ENCODE measurements around the gene PTPRM.

Gene PTPRM

DNA sequence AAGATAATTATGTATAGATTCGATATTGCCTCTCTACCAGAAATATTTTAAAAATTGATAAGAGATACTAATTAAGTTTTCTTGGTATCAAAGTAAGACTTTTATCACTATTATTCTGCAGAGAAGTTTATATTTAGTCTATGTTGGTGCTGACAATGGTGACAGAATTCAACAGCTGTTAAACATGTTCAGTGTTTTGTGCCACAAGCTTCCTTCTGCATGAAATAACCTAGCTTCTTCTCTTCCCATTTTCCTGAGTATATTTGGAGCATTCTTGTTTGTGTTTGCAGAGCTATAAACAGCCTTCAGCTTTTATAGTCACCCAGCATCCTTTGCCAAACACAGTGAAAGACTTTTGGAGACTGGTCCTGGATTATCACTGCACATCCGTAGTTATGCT is 812.9 kb downstream of the PTPRM start:
- no peak for DNase-seq (ENCODE audit: low read depth, low spot score)
- in situ Hi-C loops (cut with HindIII; ENCODE audit: low sequenced_read_pairs) = no loop called here
- TF ChIP-seq, protein P1, sequence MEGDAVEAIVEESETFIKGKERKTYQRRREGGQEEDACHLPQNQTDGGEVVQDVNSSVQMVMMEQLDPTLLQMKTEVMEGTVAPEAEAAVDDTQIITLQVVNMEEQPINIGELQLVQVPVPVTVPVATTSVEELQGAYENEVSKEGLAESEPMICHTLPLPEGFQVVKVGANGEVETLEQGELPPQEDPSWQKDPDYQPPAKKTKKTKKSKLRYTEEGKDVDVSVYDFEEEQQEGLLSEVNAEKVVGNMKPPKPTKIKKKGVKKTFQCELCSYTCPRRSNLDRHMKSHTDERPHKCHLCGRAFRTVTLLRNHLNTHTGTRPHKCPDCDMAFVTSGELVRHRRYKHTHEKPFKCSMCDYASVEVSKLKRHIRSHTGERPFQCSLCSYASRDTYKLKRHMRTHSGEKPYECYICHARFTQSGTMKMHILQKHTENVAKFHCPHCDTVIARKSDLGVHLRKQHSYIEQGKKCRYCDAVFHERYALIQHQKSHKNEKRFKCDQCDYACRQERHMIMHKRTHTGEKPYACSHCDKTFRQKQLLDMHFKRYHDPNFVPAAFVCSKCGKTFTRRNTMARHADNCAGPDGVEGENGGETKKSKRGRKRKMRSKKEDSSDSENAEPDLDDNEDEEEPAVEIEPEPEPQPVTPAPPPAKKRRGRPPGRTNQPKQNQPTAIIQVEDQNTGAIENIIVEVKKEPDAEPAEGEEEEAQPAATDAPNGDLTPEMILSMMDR (IDR thresholded peaks at IDR 0.05; ENCODE audit: low read depth, low read length) = no peak
- no peak overlapping the region for H3K4me3 ChIP-seq (ENCODE audit: low read depth, low read length)

DNA sequence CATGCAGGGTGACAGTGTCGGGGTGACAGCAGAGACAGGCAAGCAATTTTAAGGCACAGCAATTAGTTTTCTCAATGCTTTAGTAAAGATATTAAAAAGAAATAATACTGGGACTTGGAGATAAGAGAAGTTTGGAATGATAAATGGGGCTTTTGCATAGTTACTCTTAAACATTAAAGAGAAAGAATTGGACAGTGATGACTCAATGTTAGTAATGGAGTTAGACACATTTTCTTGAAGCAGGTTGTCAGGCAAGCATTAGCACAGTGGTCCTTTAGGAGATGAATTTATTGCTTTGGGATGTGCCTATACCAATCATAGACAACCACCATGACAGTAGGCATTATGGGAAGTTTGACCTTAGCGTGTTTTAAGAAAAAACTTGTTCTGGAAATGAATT is 813.8 kb downstream of the PTPRM start:
- peak; percentile 26 for DNase-seq (ENCODE audit: low read depth, low spot score)
- in situ Hi-C loops (cut with HindIII; ENCODE audit: low sequenced_read_pairs) = no loop called here
- TF ChIP-seq, protein P1 (IDR thresholded peaks at IDR 0.05; ENCODE audit: low read depth, low read length) = no peak
- no peak overlapping the region for H3K4me3 ChIP-seq (ENCODE audit: low read depth, low read length)

DNA sequence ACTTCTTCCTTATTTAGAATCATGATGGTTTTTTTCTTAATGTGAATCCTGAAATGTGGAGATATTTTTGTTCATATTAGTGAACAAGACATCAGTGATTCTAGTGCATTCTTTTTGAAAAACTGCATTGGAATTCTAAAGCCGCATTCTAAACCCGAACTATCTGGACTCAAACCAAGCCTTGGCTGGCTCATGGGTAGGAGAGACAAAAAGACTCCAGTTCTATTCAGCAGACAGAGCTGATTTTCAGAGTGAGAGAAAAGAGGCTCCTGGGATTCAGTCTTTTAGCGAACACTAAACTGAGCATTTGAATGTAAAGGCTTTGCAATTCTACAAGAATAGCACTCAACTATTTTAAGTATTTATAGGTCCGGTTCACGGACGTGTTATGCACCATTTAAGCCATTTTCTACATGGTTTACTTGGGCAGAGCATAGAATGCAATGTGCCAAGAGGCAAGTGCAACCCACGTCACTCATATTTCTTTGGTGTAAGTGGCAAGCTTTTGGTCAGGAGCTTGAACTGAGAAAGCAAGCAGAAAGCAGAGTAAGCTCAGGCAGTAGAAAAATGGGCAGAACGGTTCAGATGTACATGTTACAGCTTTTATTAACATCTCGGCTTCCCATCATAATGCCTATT is 814.8 kb downstream of the PTPRM start:
- TF ChIP-seq, protein P1 (IDR thresholded peaks at IDR 0.05; ENCODE audit: low read depth, low read length) = no peak
- in situ Hi-C loops (cut with HindIII; ENCODE audit: low sequenced_read_pairs) = no loop called here
- peak; percentile 71 for DNase-seq (ENCODE audit: low read depth, low spot score)
- no peak overlapping the region for H3K4me3 ChIP-seq (ENCODE audit: low read depth, low read length)

DNA sequence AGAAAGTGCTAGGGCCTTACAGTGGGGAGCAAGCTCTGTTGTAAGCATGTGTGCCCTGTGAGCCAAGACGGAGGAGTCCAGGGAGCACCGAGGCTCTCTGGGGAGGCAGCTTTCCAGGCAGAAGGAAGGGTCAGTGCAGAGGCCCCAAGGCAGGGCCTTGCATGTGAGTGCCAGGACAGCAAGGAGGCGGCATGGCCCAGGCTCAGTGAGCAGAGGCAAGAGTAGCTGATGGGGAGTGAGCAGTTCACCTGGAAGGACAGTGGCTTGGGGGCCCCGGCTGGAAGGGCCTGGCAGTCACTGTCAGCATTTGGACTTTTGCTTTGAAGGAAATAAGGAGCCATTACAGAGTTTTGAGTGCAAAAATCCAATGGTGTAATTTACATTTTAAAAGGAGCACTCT is 818.3 kb downstream of the PTPRM start:
- no peak for DNase-seq (ENCODE audit: low read depth, low spot score)
- H3K4me3 ChIP-seq (ENCODE audit: low read depth, low read length) = no peak overlapping the region
- in situ Hi-C loops (cut with HindIII; ENCODE audit: low sequenced_read_pairs) = no loop called here
- TF ChIP-seq, protein P1 (IDR thresholded peaks at IDR 0.05; ENCODE audit: low read depth, low read length) = no peak

DNA sequence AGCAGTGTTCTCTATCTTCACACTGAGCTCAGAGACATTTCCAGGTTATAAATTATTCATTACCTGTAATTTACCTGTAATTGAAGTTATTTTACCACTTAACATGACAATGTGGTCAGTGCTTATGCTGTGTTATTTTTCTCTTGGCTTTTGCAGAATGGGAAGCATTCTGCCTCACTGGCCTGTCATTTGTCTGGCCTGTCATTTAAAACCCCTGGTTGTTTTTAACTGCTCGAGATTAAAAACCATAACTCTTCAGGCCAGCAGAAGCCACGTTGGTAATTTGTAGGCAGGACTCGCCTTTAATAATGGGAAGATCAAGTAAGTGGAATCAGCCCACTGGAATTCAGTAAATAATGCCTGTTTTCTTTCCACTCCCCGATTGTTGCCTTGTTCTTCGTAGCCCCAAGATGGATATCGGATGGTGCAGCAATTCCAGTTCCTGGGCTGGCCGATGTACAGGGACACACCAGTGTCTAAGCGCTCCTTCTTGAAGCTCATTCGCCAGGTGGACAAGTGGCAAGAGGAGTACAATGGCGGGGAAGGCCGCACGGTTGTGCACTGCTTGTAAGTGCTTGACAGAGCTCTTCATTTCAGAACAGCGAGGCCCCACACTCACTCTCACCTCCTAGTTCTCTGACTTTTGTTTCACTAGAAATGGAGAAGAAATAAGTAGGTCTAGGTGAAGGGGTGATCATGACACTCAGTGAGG is 819.7 kb downstream of the PTPRM start:
- no peak overlapping the region for H3K4me3 ChIP-seq (ENCODE audit: low read depth, low read length)
- no peak for DNase-seq (ENCODE audit: low read depth, low spot score)
- TF ChIP-seq, protein P1 (IDR thresholded peaks at IDR 0.05; ENCODE audit: low read depth, low read length) = no peak
- in situ Hi-C loops (cut with HindIII; ENCODE audit: low sequenced_read_pairs) = no loop called here

DNA sequence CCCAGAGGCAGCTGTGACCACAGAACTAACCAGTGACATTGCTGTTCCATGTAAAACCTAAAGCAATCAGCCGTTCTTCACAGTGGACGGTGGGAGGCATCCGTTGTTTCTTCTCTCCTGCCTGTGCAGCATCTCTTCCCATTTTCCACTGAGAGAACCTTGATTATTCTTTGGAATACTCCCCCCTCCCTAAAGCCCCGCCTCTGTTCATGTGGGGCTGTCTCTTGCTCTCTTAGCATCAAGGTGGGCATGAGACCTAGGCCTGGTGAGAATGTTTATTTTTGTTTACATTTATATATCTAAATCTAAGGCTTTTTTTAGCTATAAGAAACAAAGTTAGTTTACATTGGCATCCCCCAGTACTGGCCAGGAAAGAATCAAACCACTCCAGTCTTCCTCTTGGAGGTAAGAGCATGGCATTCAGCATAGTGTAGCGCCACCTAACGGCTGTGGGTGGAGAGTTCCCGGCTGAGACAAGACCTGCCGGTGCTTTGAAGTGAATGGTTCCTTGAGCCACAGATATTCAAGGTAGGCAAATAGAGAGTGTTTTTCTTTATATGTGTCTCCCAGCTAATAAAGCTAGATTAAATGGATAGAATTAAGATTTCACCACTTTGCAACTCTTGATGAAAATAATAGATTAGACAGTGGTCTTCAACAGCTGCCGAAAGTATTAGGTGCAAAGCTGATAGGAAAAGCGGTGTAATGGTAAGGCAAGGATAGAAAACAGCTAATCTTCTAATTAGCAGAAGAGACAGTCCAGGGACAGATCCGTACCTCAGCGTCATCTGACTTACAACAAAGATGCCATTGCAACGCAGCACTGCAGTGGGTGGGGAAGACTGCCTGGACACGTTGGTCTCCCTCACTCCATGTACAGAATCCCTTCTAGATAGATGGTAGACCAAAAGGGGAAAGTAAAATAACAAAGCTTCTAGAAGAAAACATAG is 822.5 kb downstream of the PTPRM start:
- peak; percentile 83 for DNase-seq (ENCODE audit: low read depth, low spot score)
- TF ChIP-seq, protein P1 (IDR thresholded peaks at IDR 0.05; ENCODE audit: low read depth, low read length) = peak; percentile 90
- in situ Hi-C loops (cut with HindIII; ENCODE audit: low sequenced_read_pairs) = no loop called here
- H3K4me3 ChIP-seq (ENCODE audit: low read depth, low read length) = no peak overlapping the region
